ENCODE measurements around the gene PCYT2.

Gene PCYT2

GRCh38 chr17:81928544-81929252, 17.5 kb upstream of the PCYT2 start:
- Histone ChIP-seq H3K4me1 (ENCODE audit: control insufficient read depth, insufficient read depth, low read length) (peaks cover 14% of the 10 kb centered on the region), H3K9ac (ENCODE audit: low read length) (no peak overlapping the region), H3K36me3 (ENCODE audit: control insufficient read depth, insufficient read depth, low read length) (no peaks in the 10 kb centered on the region), H3K27ac (ENCODE audit: low read depth, low read length) (no peak overlapping the region), H3K4me3 (ENCODE audit: low read length) (peak overlapping the region; percentile 71), H3K27me3 (ENCODE audit: control insufficient read depth, insufficient read depth, low read length) (peaks cover 5% of the 10 kb centered on the region)

GRCh38 chr17:81927653-81928543, 16.7 kb upstream of the PCYT2 start, which contains the start of gene MAFG:
Gene MAFG (minus strand): TSS chr17:81927735. CDS start chr17:81923185, 4,550 bp downstream.
- Histone ChIP-seq H3K9ac (ENCODE audit: low read length) (peak within 1 kb of the TSS; percentile 61), H3K4me1 (ENCODE audit: control insufficient read depth, insufficient read depth, low read length) (peaks cover 17% of the 10 kb centered on the region), H3K27me3 (ENCODE audit: control insufficient read depth, insufficient read depth, low read length) (peaks cover 5% of the 10 kb centered on the region), H3K4me3 (ENCODE audit: low read length) (peak within 1 kb of the TSS; percentile 89), H3K27ac (ENCODE audit: low read depth, low read length) (peak within 1 kb of the TSS; percentile 91), H3K36me3 (ENCODE audit: control insufficient read depth, insufficient read depth, low read length) (no peaks in the 10 kb centered on the region)

- peak overlapping the region; percentile 91 for H3K27ac ChIP-seq (ENCODE audit: low read depth, low read length)
- H3K4me1 ChIP-seq (ENCODE audit: control insufficient read depth, insufficient read depth, low read length): peaks cover 20% of the 10 kb centered on the region
Observed at GRCh38 chr17:81927152-81927652, 16.0 kb upstream of the PCYT2 start.

GRCh38 chr17:81926451-81927151, 15.4 kb upstream of the PCYT2 start:
- Histone ChIP-seq H3K36me3 (ENCODE audit: control insufficient read depth, insufficient read depth, low read length) (peaks cover 11% of the 10 kb centered on the region), H3K4me1 (ENCODE audit: control insufficient read depth, insufficient read depth, low read length) (peaks cover 20% of the 10 kb centered on the region), H3K4me3 (ENCODE audit: low read length) (peak overlapping the region; percentile 89), H3K9ac (ENCODE audit: low read length) (peak overlapping the region; percentile 61), H3K27me3 (ENCODE audit: control insufficient read depth, insufficient read depth, low read length) (no peaks in the 10 kb centered on the region), H3K27ac (ENCODE audit: low read depth, low read length) (peak overlapping the region; percentile 91)

More at GRCh38 chr17:81927152-81927652, 16.0 kb upstream of the PCYT2 start:
- peak overlapping the region; percentile 61 for H3K9ac ChIP-seq (ENCODE audit: low read length)
- peak overlapping the region; percentile 89 for H3K4me3 ChIP-seq (ENCODE audit: low read length)
- H3K27me3 ChIP-seq (ENCODE audit: control insufficient read depth, insufficient read depth, low read length): peaks cover 3% of the 10 kb centered on the region
- peaks cover 6% of the 10 kb centered on the region for H3K36me3 ChIP-seq (ENCODE audit: control insufficient read depth, insufficient read depth, low read length)

- Histone ChIP-seq H3K27ac (ENCODE audit: low read depth, low read length) (peak overlapping the region; percentile 91), H3K4me1 (ENCODE audit: control insufficient read depth, insufficient read depth, low read length) (peaks cover 20% of the 10 kb centered on the region), H3K27me3 (ENCODE audit: control insufficient read depth, insufficient read depth, low read length) (no peaks in the 10 kb centered on the region), H3K9ac (ENCODE audit: low read length) (peak overlapping the region; percentile 61), H3K4me3 (ENCODE audit: low read length) (peak overlapping the region; percentile 89), H3K36me3 (ENCODE audit: control insufficient read depth, insufficient read depth, low read length) (peaks cover 15% of the 10 kb centered on the region)
Observed at GRCh38 chr17:81925860-81926450, 14.8 kb upstream of the PCYT2 start.

GRCh38 chr17:81924557-81925532, 13.6 kb upstream of the PCYT2 start:
- no peak overlapping the region for H3K4me3 ChIP-seq (ENCODE audit: low read length)

GRCh38 chr17:81923302-81924260, 12.4 kb upstream of the PCYT2 start:
- no peaks in the 10 kb centered on the region for H3K27me3 ChIP-seq (ENCODE audit: control insufficient read depth, insufficient read depth, low read length)
- H3K27ac ChIP-seq (ENCODE audit: low read depth, low read length): peak overlapping the region; percentile 43
- H3K4me3 ChIP-seq (ENCODE audit: low read length): peak overlapping the region; percentile 45
- H3K4me1 ChIP-seq (ENCODE audit: control insufficient read depth, insufficient read depth, low read length): peaks cover 20% of the 10 kb centered on the region
- peaks cover 23% of the 10 kb centered on the region for H3K36me3 ChIP-seq (ENCODE audit: control insufficient read depth, insufficient read depth, low read length)
- no peak overlapping the region for H3K9ac ChIP-seq (ENCODE audit: low read length)

More at GRCh38 chr17:81924557-81925532, 13.6 kb upstream of the PCYT2 start:
- peaks cover 20% of the 10 kb centered on the region for H3K4me1 ChIP-seq (ENCODE audit: control insufficient read depth, insufficient read depth, low read length)
- H3K9ac ChIP-seq (ENCODE audit: low read length): no peak overlapping the region
- no peaks in the 10 kb centered on the region for H3K27me3 ChIP-seq (ENCODE audit: control insufficient read depth, insufficient read depth, low read length)
- no peak overlapping the region for H3K27ac ChIP-seq (ENCODE audit: low read depth, low read length)
- H3K36me3 ChIP-seq (ENCODE audit: control insufficient read depth, insufficient read depth, low read length): peaks cover 18% of the 10 kb centered on the region

- Histone ChIP-seq H3K4me3 (ENCODE audit: low read length) (peak overlapping the region; percentile 41), H3K27me3 (ENCODE audit: control insufficient read depth, insufficient read depth, low read length) (no peaks in the 10 kb centered on the region), H3K27ac (ENCODE audit: low read depth, low read length) (no peak overlapping the region), H3K9ac (ENCODE audit: low read length) (no peak overlapping the region), H3K4me1 (ENCODE audit: control insufficient read depth, insufficient read depth, low read length) (peaks cover 20% of the 10 kb centered on the region), H3K36me3 (ENCODE audit: control insufficient read depth, insufficient read depth, low read length) (peaks cover 23% of the 10 kb centered on the region)
Observed at GRCh38 chr17:81922566-81923301, 11.5 kb upstream of the PCYT2 start.

- peaks cover 23% of the 10 kb centered on the region for H3K36me3 ChIP-seq (ENCODE audit: control insufficient read depth, insufficient read depth, low read length)
- H3K4me1 ChIP-seq (ENCODE audit: control insufficient read depth, insufficient read depth, low read length): peaks cover 22% of the 10 kb centered on the region
- H3K27ac ChIP-seq (ENCODE audit: low read depth, low read length): no peak overlapping the region
- no peak overlapping the region for H3K4me3 ChIP-seq (ENCODE audit: low read length)
- H3K9ac ChIP-seq (ENCODE audit: low read length): no peak overlapping the region
- H3K27me3 ChIP-seq (ENCODE audit: control insufficient read depth, insufficient read depth, low read length): no peaks in the 10 kb centered on the region
Observed at GRCh38 chr17:81921996-81922565, 10.9 kb upstream of the PCYT2 start.

GRCh38 chr17:81921537-81921862, 10.3 kb upstream of the PCYT2 start:
- Histone ChIP-seq H3K27ac (ENCODE audit: low read depth, low read length) (no peak overlapping the region), H3K9ac (ENCODE audit: low read length) (no peak overlapping the region)

More at GRCh38 chr17:81921537-81921862, 10.3 kb upstream of the PCYT2 start:
- no peaks in the 10 kb centered on the region for H3K27me3 ChIP-seq (ENCODE audit: control insufficient read depth, insufficient read depth, low read length)
- H3K4me3 ChIP-seq (ENCODE audit: low read length): no peak overlapping the region
- peaks cover 26% of the 10 kb centered on the region for H3K4me1 ChIP-seq (ENCODE audit: control insufficient read depth, insufficient read depth, low read length)
- peaks cover 23% of the 10 kb centered on the region for H3K36me3 ChIP-seq (ENCODE audit: control insufficient read depth, insufficient read depth, low read length)

All from rectal smooth muscle tissue (tissue), 1 donor.